ENCODE results near the gene PPARA. TPM values are rescaled to one million over a fixed set of nuclear protein-coding genes. Genes with fewer than 3 reads are reported as not detected.

Gene PPARA
- total and polyA plus RNA-seq, 12 donors, result 15.5 to 89.5 (median 79.9) TPM

DNA sequence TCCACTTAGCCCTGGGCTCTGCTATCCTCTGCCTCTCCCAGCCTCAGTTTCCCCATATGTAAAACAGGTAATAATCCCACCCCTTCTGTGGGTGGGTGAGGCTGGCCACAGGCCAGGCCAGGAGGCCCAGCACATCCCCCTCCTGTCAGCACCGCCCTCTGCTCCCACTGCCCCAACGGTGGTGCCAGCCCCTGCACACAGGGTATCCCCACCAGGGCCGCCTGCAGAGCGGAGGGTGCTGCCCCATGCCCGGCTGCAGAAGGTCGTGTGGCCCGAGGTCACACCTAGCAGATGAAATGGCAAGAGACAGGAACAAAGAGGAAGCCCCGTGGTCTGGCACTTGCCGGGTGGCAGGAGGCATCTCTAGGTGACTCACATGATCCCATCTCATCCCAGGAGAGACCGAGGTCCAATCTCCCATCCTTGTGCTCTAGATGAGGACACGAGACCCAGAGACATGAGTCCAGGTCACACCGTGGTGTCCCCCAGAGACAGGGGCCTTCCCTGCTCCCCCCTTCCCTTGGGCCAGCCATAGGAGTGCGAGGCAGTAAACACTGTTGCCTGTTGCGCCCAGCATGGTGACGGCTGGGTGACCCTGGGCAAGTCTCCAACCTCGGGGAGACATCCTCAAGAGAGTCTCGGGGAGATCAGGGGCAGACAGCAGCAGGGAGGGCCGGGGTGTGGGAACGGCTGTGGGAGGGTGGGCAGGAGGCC is 27.2 kb upstream of the PPARA start:
- 78 to 81% methylated on average over 19 of the region's 19 CpGs for WGBS, 2 donors
- Histone ChIP-seq H3K4me3 (no peak overlapping the region), H3K9me3 (no peaks in the 10 kb centered on the region), H3K27me3 (no peaks in the 10 kb centered on the region), H3K4me1 (peaks cover 0 to 23% (median 5%) of the 10 kb centered on the region in 9 donors), H3K27ac (no peak overlapping the region), H3K36me3 (no peaks in the 10 kb centered on the region)
- DNase-seq, result no peak
- intact Hi-C loops (cut with DNase I), result loop anchor here (1.0 to 10.0 kb wide), 9 partner anchors 132 to 548 kb away; partner anchors contain the start of genes CDPF1 (in 1 of the 10), CELSR1 (in 1 of the 10) and GTSE1 (in 1 of the 10)
- TF ChIP-seq CTCF (IDR thresholded peaks at IDR 0.05), result no peak
- ATAC-seq, result no peak

GRCh38 chr22:46123694-46124382 is 26.5 kb upstream of the PPARA start:
- H3K27ac ChIP-seq, result no peak overlapping the region
- intact Hi-C loops (cut with DNase I), result loop anchor here (1.0 to 10.0 kb wide), 9 partner anchors 131 to 549 kb away; partner anchors contain the start of genes CDPF1 (in 1 of the 10), CELSR1 (in 1 of the 10) and GTSE1 (in 1 of the 10)
- no peaks in the 10 kb centered on the region for H3K9me3 ChIP-seq
- no peaks in the 10 kb centered on the region for H3K36me3 ChIP-seq
- DNase-seq, result no peak
- H3K27me3 ChIP-seq, result no peaks in the 10 kb centered on the region
- WGBS, 2 donors, result 88 to 89% methylated on average over 15 of the region's 15 CpGs
- no peak for TF ChIP-seq CTCF (IDR thresholded peaks at IDR 0.05)
- no peak overlapping the region for H3K4me3 ChIP-seq
- H3K4me1 ChIP-seq, result peaks cover 0 to 23% (median 6%) of the 10 kb centered on the region in 9 donors
- ATAC-seq, result no peak

- H3K4me1 ChIP-seq, result peaks cover 0 to 27% (median 13%) of the 10 kb centered on the region in 9 donors
- no peak for ATAC-seq
- TF ChIP-seq CTCF (IDR thresholded peaks at IDR 0.05), result no peak
- no peaks in the 10 kb centered on the region for H3K9me3 ChIP-seq
- H3K36me3 ChIP-seq, result no peaks in the 10 kb centered on the region
- H3K27ac ChIP-seq, result no peak overlapping the region
- WGBS, 2 donors, result 94 to 96% methylated on average over 12 of the region's 12 CpGs
- intact Hi-C loops (cut with DNase I), result loop anchor here in 8 of 10 donors (5.0 to 10.0 kb wide), 6 partner anchors 130 to 550 kb away; partner anchors contain the start of genes CDPF1 (in 1 of the 8), CELSR1 (in 1 of the 8) and GTSE1 (in 1 of the 8)
- no peak for DNase-seq
- H3K27me3 ChIP-seq, result no peaks in the 10 kb centered on the region
- no peak overlapping the region for H3K4me3 ChIP-seq
Measured at GRCh38 chr22:46124383-46125144, 25.8 kb upstream of the PPARA start.

DNA sequence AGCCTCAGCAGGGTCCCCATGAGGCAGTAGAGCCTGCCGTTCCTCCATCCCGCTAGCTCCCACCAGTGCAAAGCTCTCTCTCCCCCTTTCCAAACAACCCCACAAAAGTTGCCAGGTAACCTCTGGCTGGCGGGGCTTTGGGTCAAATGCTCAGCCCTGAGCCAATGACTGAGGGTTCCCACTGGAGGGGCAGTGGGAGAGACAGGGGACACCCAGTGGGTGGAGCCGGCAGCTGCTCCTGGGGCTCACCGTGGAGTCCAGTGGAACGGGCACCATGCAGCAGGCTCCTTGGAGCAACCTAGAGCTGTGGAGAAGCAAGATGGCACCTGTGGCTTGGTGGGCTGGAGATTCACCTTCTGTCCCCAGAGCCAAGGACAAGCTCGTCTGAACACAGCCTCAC is 25.0 kb upstream of the PPARA start:
- no peaks in the 10 kb centered on the region for H3K9me3 ChIP-seq
- no peak for TF ChIP-seq CTCF (IDR thresholded peaks at IDR 0.05)
- H3K4me3 ChIP-seq, result no peak overlapping the region
- no peak overlapping the region for H3K27ac ChIP-seq
- no peaks in the 10 kb centered on the region for H3K27me3 ChIP-seq
- ATAC-seq (no peak), DNase-seq (no peak)
- 89 to 92% methylated on average over 7 of the region's 7 CpGs for WGBS, 2 donors
- H3K4me1 ChIP-seq, result peaks cover 0 to 28% (median 15%) of the 10 kb centered on the region in 9 donors
- intact Hi-C loops (cut with DNase I), result loop anchor here in 5 of 10 donors (10.0 kb wide), 4 partner anchors 129 to 551 kb away; partner anchors contain the start of genes CDPF1 (in 1 of the 5) and CELSR1 (in 1 of the 5)
- H3K36me3 ChIP-seq, result no peaks in the 10 kb centered on the region

Data from heart right ventricle (tissue), 16 donors.